GM03348 (cell line): ENCODE data around the gene NAPSA.

Experiments used
- DNase-seq: peaks from one replicate; pipeline ENCODE4 v3.0.0; 2012; ENCODE audit warnings: low spot score

Gene NAPSA

DNA sequence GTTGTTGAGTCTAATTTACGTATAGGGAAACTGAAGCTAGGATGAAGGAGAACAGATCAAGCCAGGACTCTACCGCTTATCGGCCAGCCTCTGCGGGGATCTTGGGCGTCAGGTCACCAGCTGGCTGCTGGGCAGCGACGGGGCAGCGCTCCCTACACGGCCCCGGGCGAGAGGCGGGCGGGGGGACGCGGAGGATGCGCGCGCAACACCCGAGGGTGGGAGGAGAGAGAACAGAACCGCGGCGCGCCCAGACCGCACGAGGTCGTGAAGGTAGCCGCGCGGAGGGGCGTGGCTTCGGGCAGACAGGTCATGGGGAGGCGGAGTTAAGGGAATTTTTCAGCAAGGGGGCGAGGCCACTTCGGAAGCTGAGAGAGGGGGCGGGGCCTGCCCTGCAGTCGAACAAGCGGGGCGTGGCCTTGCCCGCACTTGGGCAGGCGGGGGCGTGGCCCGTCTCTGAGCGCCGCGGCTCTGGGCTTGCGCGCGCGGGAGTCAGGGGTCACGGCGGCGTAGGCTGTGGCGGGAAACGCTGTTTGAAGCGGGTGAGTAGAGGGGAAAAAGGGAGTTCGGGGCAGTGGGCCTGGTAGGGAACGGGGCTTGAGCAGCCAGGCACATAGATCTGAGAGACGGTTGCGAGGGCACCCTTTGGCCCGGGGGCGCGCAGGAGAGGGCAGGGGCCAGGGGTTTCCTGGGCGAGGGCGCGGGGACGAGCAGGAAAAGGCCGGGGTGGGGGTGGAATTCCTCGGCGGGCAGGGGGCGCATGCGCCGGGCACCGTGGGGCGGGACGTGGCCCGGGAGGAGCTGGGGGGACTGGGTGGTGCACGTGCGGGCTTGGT is 18.6 kb upstream of the NAPSA start, which contains the start of gene POLD1:
Gene POLD1 (plus strand): TSS at position 496 of the 833 bp plus-strand sequence. CDS start 14,505 bp downstream, outside the sequence.
- DNase-seq = peak; percentile 99

DNA sequence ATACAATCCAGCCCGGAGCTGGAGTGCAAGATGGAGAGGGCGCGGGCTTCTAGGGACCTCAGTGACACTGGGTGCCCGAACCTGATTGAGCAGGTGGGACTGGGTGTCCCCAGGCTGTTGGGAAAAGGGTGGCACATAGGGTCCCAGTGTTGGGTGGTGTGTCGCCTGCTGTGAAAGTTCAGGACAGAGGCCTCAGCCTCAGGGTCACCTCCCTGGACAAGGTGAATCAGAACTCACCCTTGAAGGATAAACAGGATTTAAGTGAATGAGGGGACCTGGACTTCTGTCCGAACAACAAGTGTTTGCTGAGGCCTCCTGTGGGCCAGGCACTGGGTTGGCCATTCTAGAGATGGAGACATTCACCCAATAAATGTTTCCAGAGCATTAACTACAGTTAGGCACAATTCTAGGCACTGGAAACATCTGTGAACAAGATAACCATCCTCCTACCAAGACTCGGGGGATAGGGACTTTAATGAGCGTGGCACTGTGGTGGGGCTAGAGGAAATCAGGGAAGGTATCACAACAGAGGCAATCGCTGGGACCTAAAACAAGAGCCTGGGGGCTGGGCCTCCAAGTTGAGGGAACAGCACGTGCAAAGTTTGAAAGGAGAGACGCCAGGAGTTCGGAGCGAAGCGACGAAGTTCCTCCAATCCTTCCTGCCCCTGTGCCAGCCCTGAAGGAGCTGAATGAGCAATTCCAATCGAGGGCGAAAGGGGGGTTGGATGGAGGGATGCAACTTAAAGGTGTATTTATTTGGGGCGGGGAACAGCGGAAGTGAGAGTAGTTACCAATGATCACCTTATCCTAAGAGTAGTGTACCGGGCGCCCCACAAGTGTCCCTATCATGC is 17.8 kb upstream of the NAPSA start:
- no peak for DNase-seq

- DNase-seq = no peak
Observed at GRCh38 chr19:50381881-50382729, 16.7 kb upstream of the NAPSA start.

GRCh38 chr19:50380751-50381151 is 15.3 kb upstream of the NAPSA start:
- DNase-seq = no peak

GRCh38 chr19:50380137-50380536 is 14.7 kb upstream of the NAPSA start:
- DNase-seq = no peak

GRCh38 chr19:50379602-50380001 is 14.2 kb upstream of the NAPSA start:
- DNase-seq = no peak

- no peak for DNase-seq
Observed at GRCh38 chr19:50378863-50379236, 13.4 kb upstream of the NAPSA start.

DNA sequence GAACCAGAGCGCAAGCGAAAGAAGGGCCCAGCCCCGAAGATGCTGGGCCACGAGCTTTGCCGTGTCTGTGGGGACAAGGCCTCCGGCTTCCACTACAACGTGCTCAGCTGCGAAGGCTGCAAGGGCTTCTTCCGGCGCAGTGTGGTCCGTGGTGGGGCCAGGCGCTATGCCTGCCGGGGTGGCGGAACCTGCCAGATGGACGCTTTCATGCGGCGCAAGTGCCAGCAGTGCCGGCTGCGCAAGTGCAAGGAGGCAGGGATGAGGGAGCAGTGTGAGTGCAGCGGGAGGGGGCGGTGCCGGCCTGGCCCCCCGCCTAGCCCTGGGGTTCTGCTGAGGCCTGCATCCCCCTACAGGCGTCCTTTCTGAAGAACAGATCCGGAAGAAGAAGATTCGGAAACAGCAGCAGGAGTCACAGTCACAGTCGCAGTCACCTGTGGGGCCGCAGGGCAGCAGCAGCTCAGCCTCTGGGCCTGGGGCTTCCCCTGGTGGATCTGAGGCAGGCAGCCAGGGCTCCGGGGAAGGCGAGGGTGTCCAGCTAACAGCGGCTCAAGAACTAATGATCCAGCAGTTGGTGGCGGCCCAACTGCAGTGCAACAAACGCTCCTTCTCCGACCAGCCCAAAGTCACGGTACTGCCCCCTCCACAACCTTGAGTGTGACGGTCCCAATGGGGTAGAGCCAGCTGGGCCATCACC is 12.9 kb upstream of the NAPSA start:
- no peak for DNase-seq

DNA sequence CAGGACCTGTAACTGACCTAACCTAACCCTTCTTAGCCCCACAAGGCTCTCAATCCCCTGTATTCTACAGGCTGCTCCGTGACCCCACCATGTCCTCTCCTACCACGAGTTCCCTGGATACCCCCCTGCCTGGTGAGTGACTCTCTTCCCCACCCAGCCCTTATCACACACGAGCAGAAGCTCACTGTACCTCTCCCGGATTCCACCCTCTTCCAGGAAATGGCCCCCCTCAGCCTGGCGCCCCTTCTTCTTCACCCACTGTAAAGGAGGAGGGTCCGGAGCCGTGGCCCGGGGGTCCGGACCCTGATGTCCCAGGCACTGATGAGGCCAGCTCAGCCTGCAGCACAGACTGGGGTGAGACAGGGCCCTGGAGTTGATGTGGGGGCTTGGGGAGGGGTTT is 12.1 kb upstream of the NAPSA start:
- DNase-seq = no peak

- no peak for DNase-seq
Observed at GRCh38 chr19:50377051-50377461, 11.6 kb upstream of the NAPSA start.

DNA sequence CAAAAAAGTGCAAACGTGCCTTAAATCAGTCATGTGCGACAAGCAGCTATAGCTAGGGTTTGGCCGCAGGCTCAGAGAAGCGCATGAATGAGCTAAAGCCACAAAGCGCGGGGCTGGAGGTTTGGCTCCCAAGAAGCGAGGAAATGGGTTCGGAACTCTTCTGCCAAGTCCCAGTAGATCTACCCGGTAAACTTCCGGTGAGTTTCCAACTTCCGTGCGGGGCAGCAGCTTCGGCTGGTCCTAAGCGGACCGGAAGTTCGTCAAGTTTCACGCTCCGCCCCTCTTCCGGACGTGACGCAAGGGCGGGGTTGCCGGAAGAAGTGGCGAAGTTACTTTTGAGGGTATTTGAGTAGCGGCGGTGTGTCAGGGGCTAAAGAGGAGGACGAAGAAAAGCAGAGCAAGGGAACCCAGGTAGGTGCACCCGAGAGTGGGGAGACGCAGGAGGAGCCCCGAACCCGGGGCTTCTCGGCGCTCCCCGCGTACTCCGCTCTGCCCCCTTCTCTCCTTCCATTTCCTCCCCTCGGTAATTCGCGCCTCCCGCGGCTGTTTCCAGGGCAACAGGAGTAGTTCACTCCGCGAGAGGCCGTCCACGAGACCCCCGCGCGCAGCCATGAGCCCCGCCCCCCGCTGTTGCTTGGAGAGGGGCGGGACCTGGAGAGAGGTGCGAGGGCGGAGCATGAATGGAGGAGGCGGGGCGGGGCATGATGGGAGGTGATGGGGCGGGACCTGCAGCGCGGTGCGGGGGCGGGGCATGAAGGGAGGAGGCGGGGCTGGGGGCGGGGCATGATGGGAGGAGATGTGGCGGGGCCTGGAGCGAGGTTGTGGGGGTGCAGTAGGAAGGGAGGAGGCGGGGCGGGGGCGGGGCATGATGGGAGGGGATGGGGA is 11.0 kb upstream of the NAPSA start, which contains the start of gene NR1H2:
Gene NR1H2 (plus strand): TSS at position 292 of the 885 bp plus-strand sequence. CDS start 1,149 bp downstream, outside the sequence.
- DNase-seq = peak; percentile 94

DNA sequence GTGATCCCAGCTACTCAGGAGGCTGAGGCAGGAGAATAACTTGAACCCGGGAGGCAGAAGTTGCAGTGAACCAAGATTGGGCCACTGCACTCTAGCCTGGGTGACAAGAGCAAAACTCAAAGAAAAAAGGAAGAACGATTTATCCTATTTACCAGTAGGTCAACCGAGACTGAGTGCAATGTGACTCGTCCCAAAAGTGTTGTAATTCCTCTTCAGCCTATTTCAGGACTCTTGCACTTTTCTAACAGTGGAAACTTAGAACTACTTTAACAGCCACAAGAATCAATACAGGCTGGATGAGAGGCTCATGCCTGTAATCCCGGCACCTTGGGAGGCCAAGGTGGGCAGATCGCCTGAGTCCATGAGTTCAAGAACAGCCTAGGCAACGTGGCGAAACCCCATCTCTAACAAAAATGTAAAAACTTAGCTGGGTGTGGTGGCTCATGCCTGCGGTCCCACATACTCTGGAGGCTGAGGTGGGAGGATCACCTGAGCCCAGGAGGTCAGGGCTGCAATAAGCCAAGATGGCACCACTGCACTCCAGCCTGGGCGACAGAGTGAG is 6.6 kb upstream of the NAPSA start:
- no peak for DNase-seq

DNA sequence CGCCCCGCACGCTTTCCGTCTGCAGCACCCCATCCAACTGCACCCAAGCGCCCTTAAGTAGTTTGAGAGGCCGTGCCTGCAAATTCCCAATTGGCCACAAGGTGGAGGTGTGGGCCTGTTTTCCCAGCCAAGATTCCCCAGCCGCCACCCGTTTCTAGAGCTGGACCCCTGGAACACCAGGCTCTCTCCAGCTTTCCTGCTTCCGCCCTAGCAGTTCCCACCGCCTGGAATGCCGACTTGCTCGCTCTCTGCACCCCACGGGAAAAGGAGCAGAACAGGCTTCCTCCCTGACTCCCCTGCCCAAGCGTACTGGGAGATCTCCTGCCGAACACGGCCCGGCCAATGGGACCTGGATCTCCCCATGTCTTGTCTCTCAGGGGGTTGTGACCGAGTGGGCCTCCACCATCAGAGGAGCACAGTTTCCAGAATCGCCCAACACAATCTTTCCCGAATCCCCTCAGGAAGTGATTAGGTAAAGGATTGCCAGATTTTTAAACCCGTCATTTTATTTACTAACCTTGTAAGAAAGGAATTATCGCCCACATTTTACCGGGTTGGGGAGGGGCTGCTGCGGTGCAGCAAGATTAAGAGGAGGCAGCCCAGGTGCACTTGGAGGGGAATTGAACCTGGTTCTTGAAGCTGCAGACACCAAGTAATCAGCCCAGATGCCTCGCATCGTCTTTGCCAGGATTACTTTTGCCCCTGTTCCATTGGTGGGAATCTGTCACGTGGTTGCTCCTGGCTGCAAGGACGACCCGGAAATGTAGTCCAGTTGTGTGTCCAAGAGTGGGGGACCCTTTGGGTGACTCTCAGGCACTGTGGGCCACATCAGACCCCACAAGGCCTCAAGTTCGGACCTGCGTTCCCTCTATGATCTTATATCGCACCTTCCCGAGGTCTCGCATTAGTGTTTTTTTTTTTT is 3.5 kb upstream of the NAPSA start:
- peak; percentile 95 for DNase-seq

DNA sequence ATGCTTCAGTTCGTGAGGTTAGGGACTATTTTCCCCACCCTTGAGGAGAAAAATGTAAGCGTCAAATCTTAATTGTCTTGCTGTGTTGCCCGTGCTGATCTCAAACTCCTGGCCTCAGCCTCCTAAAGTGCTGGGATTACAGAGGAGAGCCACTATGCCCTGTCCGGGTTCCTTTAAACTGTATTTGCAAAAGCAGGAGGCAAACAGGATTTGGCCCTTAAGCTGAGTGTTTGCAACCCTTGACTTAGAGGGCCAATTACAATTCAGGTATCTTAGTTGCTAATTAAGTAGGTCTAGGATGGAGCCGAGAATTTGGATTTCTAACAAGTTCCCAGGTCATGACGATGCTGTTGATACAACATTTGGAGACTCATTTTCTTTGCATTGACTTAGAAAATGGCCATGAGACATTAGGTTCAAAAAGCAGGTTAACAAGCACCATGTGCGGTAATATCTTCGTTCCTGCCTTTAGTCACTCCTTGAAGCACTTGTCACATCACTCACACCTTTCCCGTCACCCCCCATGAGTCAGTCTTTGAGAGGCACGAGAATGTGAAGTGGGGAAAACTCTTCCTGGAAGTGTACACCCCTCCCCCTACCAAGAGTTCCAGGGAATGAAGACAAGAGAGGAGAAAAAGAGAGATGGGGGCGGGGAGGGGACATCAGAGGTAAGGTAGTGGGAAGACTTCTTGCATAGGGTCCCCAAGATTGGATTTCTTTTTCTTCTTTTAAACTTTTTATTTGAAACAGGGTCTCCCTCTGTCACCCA is 2.6 kb downstream of the NAPSA start:
- no peak for DNase-seq

DNA sequence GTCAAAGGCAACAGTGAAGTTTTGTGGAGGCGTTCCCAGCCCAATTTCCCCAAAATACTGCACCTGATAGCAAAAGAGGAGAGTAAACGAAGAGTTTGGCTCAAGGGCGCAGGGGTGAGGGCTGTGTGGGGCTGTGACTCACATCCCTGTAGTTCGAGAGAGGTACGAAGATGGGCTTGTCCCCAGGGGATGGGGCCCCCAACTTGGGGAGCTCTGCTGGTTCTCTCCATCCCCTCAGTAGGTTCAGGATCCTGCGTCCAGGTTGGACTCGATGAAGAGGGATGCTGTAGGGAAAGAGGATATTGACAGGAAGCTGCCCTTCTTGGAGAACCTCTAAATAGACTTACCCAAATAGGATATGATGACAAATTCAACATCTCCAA is 3.4 kb downstream of the NAPSA start:
- no peak for DNase-seq

- DNase-seq = no peak
Observed at GRCh38 chr19:50361290-50362029, 4.0 kb downstream of the NAPSA start.

- DNase-seq = no peak
Observed at GRCh38 chr19:50359328-50359818, 6.1 kb downstream of the NAPSA start.
